Mucosa of rectum (tissue), 2 donors: ENCODE data around the gene CCDC17.
"Not testable (repeated sequence)": the region's sequence is repeated elsewhere in the genome, so short reads cannot be mapped to it uniquely, and the experiment has no call there.

Source experiments
- H3K27ac ChIP-seq, 2 donors: one replicate each; pipeline ENCODE4 v1.7.0; 2013; ENCODE audit warnings: inconsistent platforms in 2 of 2, low read depth in 2 of 2, low read length in 2 of 2
- H3K27me3 ChIP-seq, 2 donors: one replicate each; pipeline ENCODE4 v1.7.0; 2013; ENCODE audit warnings: low read length in 2 of 2; ENCODE audit not compliant: control insufficient read depth in 2 of 2, insufficient read depth in 2 of 2
- H3K36me3 ChIP-seq, 2 donors: one replicate each; pipeline ENCODE4 v1.7.0; 2013; ENCODE audit warnings: low read length in 2 of 2; ENCODE audit not compliant: control insufficient read depth in 2 of 2, insufficient read depth in 2 of 2
- H3K4me1 ChIP-seq, 2 donors: one replicate each; pipeline ENCODE4 v1.7.0; 2013; ENCODE audit warnings: low read length in 2 of 2, mild to moderate bottlenecking in 1 of 2; ENCODE audit not compliant: control insufficient read depth in 2 of 2, insufficient read depth in 2 of 2
- H3K4me3 ChIP-seq, 2 donors: one replicate each; pipeline ENCODE4 v1.7.0; 2013; ENCODE audit warnings: low read length in 2 of 2
- H3K9ac ChIP-seq, 2 donors: one replicate each; pipeline ENCODE4 v1.7.0; 2013; ENCODE audit warnings: low read length in 2 of 2, low read depth in 1 of 2, mild to moderate bottlenecking in 1 of 2
- H3K9me3 ChIP-seq, 2 donors: one replicate each; pipeline ENCODE4 v1.7.0; 2013; ENCODE audit warnings: low read length in 2 of 2; ENCODE audit not compliant: control insufficient read depth in 2 of 2
- donor health status: healthy.
- donor health status: Normal muscosa, but diverticular disease.

The CCDC17 gene

DNA sequence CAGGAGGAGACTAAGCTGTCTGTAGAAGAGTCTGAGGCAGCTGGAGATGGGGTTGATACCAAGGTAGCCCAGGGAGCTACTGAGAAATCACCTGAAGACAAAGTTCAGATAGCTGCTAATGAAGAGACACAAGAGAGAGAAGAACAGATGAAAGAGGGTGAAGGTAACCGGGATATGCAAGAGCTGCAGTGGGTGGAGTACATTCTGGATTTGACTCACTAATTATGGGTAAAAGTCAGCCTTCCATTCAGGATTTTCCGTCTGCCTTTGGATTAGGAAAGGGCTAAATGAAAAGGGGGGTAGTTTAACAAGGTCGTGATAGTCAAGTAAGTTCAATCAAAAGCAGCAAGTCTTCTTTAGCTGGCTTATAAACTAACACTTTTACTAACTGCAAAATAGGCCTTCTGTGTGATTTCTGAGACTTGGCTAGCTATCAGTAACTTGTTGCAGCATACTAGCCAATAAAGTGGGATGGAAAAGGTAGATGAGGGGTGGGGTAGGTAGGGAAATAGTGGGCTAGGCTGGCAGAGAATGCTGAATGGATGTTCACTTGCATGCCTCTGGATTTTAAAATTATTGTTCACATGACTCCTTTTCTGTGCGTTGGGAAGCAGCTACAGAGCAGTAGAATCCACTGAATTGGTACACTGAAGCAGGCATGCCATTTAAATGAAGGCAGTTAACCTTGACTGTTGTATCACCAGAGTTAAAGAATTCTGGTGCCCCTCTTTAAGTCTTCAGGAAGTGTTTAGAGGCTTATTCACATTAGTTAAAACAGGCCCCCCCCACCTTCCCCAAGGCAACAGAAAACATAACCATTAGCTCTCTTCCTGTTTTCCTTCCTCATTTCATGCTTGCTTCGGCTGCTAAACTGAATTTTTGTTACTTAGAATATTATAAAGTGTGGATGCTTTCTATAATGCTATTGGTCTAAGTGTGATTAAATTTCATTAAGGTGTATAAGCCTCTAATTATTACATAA, 15.4 kb downstream of the CCDC17 start:
- H3K27me3 ChIP-seq, result no peaks in the 10 kb centered on the region
- H3K4me1 ChIP-seq, result no peaks in the 10 kb centered on the region
- no peak overlapping the region for H3K9ac ChIP-seq
- H3K27ac ChIP-seq, result no peak overlapping the region
- no peak overlapping the region for H3K4me3 ChIP-seq
- no peaks in the 10 kb centered on the region for H3K9me3 ChIP-seq
- H3K36me3 ChIP-seq, result peaks cover 22 to 43% of the 10 kb centered on the region in 2 donors

DNA sequence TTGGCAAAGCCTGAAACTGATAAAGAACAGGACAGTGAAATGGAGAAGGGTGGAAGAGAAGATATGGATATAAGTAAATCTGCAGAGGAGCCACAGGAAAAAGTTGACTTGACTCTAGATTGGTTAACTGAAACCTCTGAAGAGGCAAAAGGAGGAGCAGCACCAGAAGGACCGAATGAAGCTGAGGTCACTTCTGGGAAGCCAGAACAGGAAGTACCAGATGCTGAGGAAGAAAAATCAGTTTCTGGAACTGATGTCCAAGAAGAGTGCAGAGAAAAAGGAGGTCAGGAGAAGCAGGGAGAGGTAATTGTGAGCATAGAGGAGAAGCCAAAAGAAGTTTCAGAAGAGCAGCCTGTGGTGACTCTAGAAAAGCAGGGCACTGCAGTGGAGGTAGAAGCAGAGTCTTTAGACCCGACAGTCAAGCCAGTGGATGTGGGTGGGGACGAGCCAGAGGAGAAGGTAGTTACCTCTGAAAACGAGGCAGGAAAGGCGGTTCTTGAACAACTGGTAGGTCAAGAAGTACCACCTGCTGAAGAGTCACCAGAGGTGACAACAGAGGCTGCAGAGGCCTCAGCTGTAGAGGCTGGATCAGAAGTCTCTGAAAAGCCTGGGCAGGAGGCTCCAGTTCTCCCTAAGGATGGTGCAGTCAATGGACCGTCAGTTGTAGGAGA, 16.3 kb downstream of the CCDC17 start:
- no peak overlapping the region for H3K27ac ChIP-seq

DNA sequence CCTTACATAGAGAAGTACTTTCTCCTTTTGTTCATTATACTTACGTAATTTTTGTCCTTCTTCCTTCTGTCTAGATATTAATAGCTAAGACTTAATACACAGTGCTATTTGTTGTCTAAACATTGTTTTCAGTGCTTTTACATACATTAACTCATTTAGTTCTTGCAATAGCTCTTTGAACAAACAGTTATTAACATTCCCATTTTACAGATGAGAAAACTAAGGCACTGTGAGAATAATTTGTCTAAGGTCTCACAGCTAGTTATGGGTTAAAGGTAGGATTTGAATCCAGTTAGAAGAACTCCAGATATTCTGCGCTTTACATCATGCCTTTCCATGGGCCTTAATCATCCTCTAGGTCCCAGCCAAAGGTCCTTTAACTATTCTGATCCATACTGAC, 19.6 kb downstream of the CCDC17 start:
- Histone ChIP-seq H3K9ac (no peak overlapping the region), H3K9me3 (no peaks in the 10 kb centered on the region), H3K36me3 (peaks cover 14 to 26% of the 10 kb centered on the region in 2 donors), H3K4me1 (no peaks in the 10 kb centered on the region), H3K27me3 (no peaks in the 10 kb centered on the region), H3K4me3 (no peak overlapping the region), H3K27ac (no peak overlapping the region)

More for the DNA sequence above, 16.3 kb downstream of the CCDC17 start:
- H3K36me3 ChIP-seq, result peaks cover 23 to 39% of the 10 kb centered on the region in 2 donors
- H3K4me1 ChIP-seq, result no peaks in the 10 kb centered on the region
- H3K9me3 ChIP-seq, result no peaks in the 10 kb centered on the region
- H3K27me3 ChIP-seq, result no peaks in the 10 kb centered on the region
- no peak overlapping the region for H3K4me3 ChIP-seq
- H3K9ac ChIP-seq, result no peak overlapping the region

DNA sequence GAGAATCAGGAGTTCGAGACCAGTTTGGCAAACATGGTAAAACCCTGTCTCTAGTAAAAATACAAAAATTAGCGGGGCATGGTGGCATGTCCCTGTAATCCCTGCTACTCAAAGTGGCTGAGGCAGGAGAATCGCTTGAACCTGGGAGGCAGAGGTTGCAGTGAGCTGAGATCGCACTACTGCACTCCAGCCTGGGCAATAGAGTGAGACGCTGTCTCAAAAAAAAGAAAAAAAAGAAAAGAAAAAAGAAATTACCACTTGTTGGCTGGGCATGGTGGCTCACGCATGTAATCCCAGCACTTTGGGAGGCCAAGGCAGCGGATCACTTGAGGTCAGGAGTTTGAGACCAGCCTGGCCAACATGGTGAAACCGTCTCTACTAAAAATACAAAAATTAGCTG, 27.1 kb downstream of the CCDC17 start:
- H3K9ac ChIP-seq, H3K4me3 ChIP-seq, H3K27me3 ChIP-seq, H3K4me1 ChIP-seq, H3K9me3 ChIP-seq, H3K27ac ChIP-seq: not testable (repeated sequence)
- peaks cover 4 to 16% of the 10 kb centered on the region in 2 donors for H3K36me3 ChIP-seq

DNA sequence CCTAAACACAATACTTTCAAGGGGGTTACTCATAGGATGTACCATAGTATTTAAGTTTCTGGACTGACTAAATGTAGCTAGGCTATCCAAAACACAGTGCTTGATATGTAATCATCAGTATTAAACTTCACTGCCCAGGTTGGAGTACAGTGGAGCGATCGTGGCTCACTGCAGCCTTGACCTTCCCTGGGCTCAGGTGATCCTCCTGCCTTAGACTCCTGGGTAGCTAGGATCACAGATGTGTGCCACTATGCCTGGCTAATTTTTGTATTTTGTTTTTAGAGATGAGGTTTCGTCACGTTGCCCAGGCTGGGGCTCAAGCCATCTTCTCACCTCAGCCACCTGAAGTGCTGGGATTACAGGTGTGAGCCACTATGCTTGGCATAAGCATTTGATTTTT, 29.4 kb downstream of the CCDC17 start:
- Histone ChIP-seq H3K27me3 (no peaks in the 10 kb centered on the region), H3K9ac (no peak overlapping the region), H3K9me3 (no peaks in the 10 kb centered on the region), H3K4me1 (no peaks in the 10 kb centered on the region), H3K36me3 (peaks cover 4 to 19% of the 10 kb centered on the region in 2 donors), H3K27ac (no peak overlapping the region), H3K4me3 (no peak overlapping the region)

DNA sequence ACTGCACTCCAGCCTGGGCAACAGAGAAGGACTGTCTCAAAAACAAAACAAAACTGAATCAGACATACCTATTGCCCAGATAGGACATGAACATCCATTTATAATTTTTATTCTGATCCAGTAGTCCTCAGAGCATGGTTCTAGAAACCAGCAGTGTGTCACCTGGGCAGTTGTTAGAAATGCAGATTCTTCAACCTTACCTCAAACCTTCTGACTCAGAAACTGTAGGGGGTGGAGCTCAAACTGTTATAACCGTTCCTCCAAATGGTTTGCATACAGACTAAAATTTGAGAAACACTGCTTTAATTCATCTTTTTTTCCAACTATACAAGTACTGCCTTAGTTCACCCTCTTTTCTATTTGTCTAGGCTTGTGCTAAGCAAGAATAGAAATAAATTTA, 34.0 kb downstream of the CCDC17 start:
- no peaks in the 10 kb centered on the region for H3K27me3 ChIP-seq
- H3K4me1 ChIP-seq, result peaks cover 18% of the 10 kb centered on the region in 2 donors
- peaks cover 4 to 18% of the 10 kb centered on the region in 2 donors for H3K36me3 ChIP-seq
- no peaks in the 10 kb centered on the region for H3K9me3 ChIP-seq
- H3K27ac ChIP-seq, result no peak overlapping the region
- no peak overlapping the region for H3K4me3 ChIP-seq
- no peak overlapping the region for H3K9ac ChIP-seq

DNA sequence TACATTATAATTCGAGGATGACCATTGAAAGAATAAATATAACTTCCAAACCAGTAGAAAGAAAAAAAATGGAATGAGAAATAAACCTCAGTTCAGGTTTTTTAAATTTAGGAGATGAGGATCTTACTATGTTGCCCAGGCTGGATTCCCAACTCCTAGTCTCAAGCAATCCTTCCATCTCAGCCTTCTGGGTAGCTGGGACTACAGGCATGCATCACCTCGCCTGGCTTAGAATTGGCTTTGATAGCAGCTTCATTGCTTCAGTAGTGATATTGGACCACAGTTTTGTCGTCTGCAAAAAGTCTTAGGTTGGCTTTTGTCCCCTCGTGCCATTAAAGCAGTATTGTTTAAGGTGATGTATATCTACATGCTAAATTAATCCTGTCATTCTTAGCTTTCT, 37.1 kb downstream of the CCDC17 start:
- Histone ChIP-seq H3K36me3 (peaks cover 0 to 2% of the 10 kb centered on the region in 2 donors), H3K27ac (no peak overlapping the region), H3K27me3 (no peaks in the 10 kb centered on the region), H3K9ac (no peak overlapping the region), H3K4me1 (peaks cover 20% of the 10 kb centered on the region in 2 donors), H3K9me3 (no peaks in the 10 kb centered on the region), H3K4me3 (peak overlapping the region; percentile 20 to 39)

DNA sequence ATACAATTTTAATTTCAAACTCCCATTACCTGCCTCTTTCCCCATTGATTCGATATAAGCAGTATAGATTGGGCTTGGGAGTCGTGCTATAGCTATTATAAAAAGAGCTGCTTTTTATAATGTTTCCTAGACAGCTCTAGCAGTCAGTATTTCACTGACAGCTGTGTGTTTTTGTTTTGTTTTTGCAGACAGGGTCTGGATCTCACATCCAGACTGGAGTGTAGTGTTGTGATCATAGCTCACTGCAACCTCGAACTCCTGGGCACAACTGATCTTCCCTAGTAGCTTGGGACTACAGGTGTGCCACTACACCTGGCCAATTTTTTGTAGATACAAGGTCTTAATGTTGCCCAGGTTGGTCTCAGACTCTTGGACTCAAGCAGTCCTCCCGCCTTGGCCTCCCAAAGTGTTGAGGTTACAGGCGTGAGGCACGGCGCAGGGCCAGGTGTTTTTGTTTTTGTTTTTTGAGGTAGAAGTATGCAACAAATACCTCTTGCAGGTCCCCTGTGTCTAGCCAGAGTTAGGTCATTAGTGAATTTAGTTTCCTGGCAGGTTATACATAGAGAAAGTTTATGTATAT, 38.3 kb downstream of the CCDC17 start:
- Histone ChIP-seq H3K4me1 (peaks cover 20% of the 10 kb centered on the region in 2 donors), H3K9ac (no peak overlapping the region), H3K9me3 (no peaks in the 10 kb centered on the region), H3K36me3 (no peaks in the 10 kb centered on the region), H3K4me3 (peak overlapping the region; percentile 97 to 99), H3K27ac (no peak overlapping the region), H3K27me3 (no peaks in the 10 kb centered on the region)

DNA sequence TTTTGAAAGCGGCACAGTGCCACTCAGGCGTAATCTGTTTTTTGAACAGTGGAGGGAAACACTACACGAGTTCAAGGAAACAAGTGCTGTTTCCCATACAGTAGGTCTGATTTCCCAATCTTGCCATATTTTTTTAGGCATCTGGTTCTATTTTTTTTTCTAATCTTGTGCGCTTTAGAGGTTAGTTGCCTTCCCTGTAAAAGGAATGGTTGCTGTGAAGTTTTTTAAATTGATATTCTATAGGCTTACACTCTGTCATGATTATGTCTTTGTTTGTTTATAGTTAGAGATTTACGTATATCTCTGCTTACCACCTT, 38.8 kb downstream of the CCDC17 start:
- Histone ChIP-seq H3K36me3 (no peaks in the 10 kb centered on the region), H3K4me1 (peaks cover 20% of the 10 kb centered on the region in 2 donors), H3K27ac (peak overlapping the region; percentile 94 to 98), H3K27me3 (no peaks in the 10 kb centered on the region), H3K9ac (peak overlapping the region; percentile 55 to 72), H3K9me3 (no peaks in the 10 kb centered on the region), H3K4me3 (peak overlapping the region; percentile 97 to 99)
